ENCODE measurements around the gene OSCP1. TPM values are rescaled to one million over a fixed set of nuclear protein-coding genes. Genes with fewer than 3 reads are reported as not detected.
A peak's percentile ranks its signal among the peaks of the same experiment; 100 is the strongest.

Gene OSCP1
- total and polyA plus RNA-seq, 2 experiments from 2014 or later = 2.2 to 2.6 TPM

DNA sequence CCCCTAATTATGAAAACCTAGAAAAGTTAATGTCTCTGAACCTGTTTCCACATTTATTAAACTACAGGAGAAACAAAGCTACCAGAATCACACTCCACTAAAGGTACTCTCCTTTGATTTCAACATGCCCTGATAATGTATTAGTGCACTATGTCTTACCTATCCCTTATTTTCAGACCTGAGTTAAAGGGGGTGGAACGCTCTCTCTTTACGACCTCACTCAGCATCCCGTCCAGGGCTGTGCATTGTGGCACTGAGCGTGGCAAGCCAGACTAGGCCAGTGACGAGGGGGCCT is 53.2 kb downstream of the OSCP1 start (continued):
- TF ChIP-seq ZNF462 (CRISPR knock-in tag; IDR thresholded peaks at IDR 0.05) (no peak), EZH2phosphoT487 (IDR thresholded peaks at IDR 0.05; ENCODE audit: unreplicated experiment) (no peak), NANOG (IDR thresholded peaks at IDR 0.05; ENCODE audit: borderline replicate concordance) (no peak), ZNF331 (CRISPR knock-in tag; IDR thresholded peaks at IDR 0.05; ENCODE audit: low read depth) (no peak), CREB1 (CRISPR knock-in tag; IDR thresholded peaks at IDR 0.05; ENCODE audit: low read depth) (no peak)

DNA sequence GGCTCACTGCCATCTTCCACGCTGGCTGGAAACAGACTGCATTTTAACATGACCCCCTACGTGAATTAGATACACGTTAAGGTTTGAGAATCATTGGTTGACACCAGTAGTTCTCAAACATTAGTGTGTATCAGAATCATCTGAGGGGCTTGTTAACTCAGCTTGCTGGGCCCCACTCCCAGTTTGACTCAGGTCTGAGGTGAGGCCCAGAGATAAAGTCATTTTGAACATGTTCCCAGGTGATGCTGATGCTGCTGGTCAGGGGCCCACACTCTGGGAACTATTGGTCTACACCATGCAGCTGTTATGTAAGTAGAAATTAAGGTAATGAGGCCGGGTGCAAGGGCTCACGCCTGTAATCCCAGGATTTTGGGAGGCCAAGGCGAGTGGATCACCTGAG is 53.9 kb downstream of the OSCP1 start:
- H3F3A ChIP-seq (replicated peaks; ENCODE audit: low read depth) = no peaks in the 10 kb centered on the region; the same call in 1 of the 2 replicates
- H3K27me3 ChIP-seq (ENCODE audit: insufficient read depth) = no peaks in the 10 kb centered on the region
- no peak for DNase-seq (ENCODE audit: low spot score)
- Mint-ChIP-seq H3K27me3 (ENCODE audit: insufficient read depth, low read depth, poor library complexity) (peaks cover 14% of the 10 kb centered on the region), H3K36me3 (ENCODE audit: low read depth) (peaks cover 27% of the 10 kb centered on the region), H3K9me3 (0 out of 3 replicates have a peak, but pooled peaks cover 2% of the 10 kb centered on the region), H3K4me3 (peak overlapping the region; percentile 93), H3K4me1 (peaks cover 12% of the 10 kb centered on the region), H3K27ac (peak overlapping the region; percentile 88)
- peaks cover 8% of the 10 kb centered on the region for H3K4me1 ChIP-seq (ENCODE audit: insufficient read depth)
- no peak overlapping the region for H3K27ac ChIP-seq (ENCODE audit: low read depth)
- H4K20me1 ChIP-seq (replicated peaks; ENCODE audit: insufficient read depth) = no peaks in the 10 kb centered on the region
- no peaks in the 10 kb centered on the region for H3K9me2 ChIP-seq (ENCODE audit: insufficient read depth)
- peak overlapping the region; percentile 95; the same call in 1 of the 2 replicates for H3K4me3 ChIP-seq
- H3K36me3 ChIP-seq (ENCODE audit: insufficient read depth) = no peaks in the 10 kb centered on the region; the same call in 1 of the 2 replicates
- no peak overlapping the region for H2AFZ ChIP-seq
- H3K79me2 ChIP-seq (replicated peaks; ENCODE audit: insufficient read depth) = peaks cover 15% of the 10 kb centered on the region; the same call in 1 of the 2 replicates
- H3K4me2 ChIP-seq = peak overlapping the region; percentile 97; the same call in 1 of the 2 replicates
- no peak for ATAC-seq
- TF ChIP-seq, protein P1, sequence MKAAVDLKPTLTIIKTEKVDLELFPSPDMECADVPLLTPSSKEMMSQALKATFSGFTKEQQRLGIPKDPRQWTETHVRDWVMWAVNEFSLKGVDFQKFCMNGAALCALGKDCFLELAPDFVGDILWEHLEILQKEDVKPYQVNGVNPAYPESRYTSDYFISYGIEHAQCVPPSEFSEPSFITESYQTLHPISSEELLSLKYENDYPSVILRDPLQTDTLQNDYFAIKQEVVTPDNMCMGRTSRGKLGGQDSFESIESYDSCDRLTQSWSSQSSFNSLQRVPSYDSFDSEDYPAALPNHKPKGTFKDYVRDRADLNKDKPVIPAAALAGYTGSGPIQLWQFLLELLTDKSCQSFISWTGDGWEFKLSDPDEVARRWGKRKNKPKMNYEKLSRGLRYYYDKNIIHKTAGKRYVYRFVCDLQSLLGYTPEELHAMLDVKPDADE (IDR thresholded peaks at IDR 0.05) = no peak
- TF ChIP-seq, protein P2, sequence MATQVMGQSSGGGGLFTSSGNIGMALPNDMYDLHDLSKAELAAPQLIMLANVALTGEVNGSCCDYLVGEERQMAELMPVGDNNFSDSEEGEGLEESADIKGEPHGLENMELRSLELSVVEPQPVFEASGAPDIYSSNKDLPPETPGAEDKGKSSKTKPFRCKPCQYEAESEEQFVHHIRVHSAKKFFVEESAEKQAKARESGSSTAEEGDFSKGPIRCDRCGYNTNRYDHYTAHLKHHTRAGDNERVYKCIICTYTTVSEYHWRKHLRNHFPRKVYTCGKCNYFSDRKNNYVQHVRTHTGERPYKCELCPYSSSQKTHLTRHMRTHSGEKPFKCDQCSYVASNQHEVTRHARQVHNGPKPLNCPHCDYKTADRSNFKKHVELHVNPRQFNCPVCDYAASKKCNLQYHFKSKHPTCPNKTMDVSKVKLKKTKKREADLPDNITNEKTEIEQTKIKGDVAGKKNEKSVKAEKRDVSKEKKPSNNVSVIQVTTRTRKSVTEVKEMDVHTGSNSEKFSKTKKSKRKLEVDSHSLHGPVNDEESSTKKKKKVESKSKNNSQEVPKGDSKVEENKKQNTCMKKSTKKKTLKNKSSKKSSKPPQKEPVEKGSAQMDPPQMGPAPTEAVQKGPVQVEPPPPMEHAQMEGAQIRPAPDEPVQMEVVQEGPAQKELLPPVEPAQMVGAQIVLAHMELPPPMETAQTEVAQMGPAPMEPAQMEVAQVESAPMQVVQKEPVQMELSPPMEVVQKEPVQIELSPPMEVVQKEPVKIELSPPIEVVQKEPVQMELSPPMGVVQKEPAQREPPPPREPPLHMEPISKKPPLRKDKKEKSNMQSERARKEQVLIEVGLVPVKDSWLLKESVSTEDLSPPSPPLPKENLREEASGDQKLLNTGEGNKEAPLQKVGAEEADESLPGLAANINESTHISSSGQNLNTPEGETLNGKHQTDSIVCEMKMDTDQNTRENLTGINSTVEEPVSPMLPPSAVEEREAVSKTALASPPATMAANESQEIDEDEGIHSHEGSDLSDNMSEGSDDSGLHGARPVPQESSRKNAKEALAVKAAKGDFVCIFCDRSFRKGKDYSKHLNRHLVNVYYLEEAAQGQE (IDR thresholded peaks at IDR 0.05; ENCODE audit: unreplicated experiment) = no peak
